ENCODE measurements around the gene SRD5A2.

DNA sequence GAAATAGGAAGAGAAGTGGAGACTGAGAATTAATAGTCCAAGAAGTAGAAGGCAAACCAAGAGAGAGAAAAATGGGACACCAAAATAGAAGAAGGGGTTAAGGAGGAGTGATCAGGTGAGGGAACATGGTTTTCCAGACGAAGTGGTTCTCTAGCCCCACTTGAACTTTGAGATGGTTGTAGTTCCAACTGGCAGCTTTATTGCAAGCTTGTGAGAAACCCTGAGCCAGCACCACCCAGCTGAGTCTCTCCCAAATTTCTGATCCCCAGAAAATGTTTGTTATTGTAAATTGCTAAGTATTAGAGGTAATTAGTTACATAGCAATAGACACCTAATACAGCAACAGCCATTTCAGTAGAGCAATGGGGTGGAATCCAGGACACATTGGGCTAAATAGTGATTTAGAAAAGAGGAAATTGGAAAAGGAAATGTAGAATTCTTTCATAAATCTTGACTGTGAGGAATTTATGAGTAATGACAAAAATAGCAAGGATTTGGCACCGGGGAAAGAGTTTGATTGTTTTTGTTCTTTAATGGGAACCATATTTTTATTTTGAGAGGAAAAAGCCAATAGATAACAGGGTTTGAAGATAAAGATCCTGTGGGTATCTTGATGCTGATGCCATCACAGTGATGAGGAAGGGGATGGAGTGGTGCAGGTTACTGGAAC, 104.1 kb downstream of the SRD5A2 start:
- TF ChIP-seq POLR2A (IDR thresholded peaks at IDR 0.05) (no peak), POLR2AphosphoS5 (IDR thresholded peaks at IDR 0.05) (no peak)
- TF ChIP-seq, protein P1, sequence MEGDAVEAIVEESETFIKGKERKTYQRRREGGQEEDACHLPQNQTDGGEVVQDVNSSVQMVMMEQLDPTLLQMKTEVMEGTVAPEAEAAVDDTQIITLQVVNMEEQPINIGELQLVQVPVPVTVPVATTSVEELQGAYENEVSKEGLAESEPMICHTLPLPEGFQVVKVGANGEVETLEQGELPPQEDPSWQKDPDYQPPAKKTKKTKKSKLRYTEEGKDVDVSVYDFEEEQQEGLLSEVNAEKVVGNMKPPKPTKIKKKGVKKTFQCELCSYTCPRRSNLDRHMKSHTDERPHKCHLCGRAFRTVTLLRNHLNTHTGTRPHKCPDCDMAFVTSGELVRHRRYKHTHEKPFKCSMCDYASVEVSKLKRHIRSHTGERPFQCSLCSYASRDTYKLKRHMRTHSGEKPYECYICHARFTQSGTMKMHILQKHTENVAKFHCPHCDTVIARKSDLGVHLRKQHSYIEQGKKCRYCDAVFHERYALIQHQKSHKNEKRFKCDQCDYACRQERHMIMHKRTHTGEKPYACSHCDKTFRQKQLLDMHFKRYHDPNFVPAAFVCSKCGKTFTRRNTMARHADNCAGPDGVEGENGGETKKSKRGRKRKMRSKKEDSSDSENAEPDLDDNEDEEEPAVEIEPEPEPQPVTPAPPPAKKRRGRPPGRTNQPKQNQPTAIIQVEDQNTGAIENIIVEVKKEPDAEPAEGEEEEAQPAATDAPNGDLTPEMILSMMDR (IDR thresholded peaks at IDR 0.05): no peak

All from breast epithelium (tissue), 3 donors.